GM12892 (cell line): ENCODE measurements around the gene PIK3R5.

Experiments
- POLR2A ChIP-seq: IDR thresholded peaks from 2 replicates; pipeline ENCODE4 v1.6.1; 2011; ENCODE audit warnings: low read depth, low read length, control low read depth
- POLR2AphosphoS5 ChIP-seq: IDR thresholded peaks from 2 replicates; pipeline ENCODE4 v1.6.1; 2011; ENCODE audit warnings: low read depth, low read length, control low read depth

GRCh38 chr17:8930649-8931048 lies 34.9 kb downstream of the PIK3R5 start:
- TF ChIP-seq POLR2AphosphoS5 (no peak), POLR2A (no peak)
